KMS-11 (cell line): ENCODE data around the gene CLK3.
"Not testable (repeated sequence)": the region's sequence is repeated elsewhere in the genome, so short reads cannot be mapped to it uniquely, and the experiment has no call there.

ENCODE experiments used
- H2AFZ ChIP-seq: fragments of 200-600 bp; sonication (generic); 2 replicates; pipeline ENCODE4 v1.6.1; 2016; ENCODE audit warnings: antibody characterized with exemption, mixed run types, low read depth
- H3K27ac ChIP-seq: fragments of 200-600 bp; sonication (generic); 2 replicates; pipeline ENCODE4 v1.6.1; 2016; ENCODE audit warnings: mild to moderate bottlenecking, mixed run types
- H3K27me3 ChIP-seq: fragments of 200-600 bp; sonication (generic); 2 replicates; pipeline ENCODE4 v1.6.1; 2017; ENCODE audit warnings: mild to moderate bottlenecking, low read depth, mixed run types, moderate library complexity; ENCODE audit not compliant: insufficient read depth
- H3K36me3 ChIP-seq: fragments of 200-600 bp; sonication (generic); 2 replicates; pipeline ENCODE4 v1.6.1; 2017; ENCODE audit warnings: mild to moderate bottlenecking, mixed run types; ENCODE audit not compliant: insufficient read depth
- H3K4me1 ChIP-seq: fragments of 200-600 bp; sonication (generic); 2 replicates; pipeline ENCODE4 v1.6.1; 2016; ENCODE audit warnings: mild to moderate bottlenecking, low read depth, mixed run types; ENCODE audit not compliant: poor library complexity, severe bottlenecking
- H3K4me2 ChIP-seq: fragments of 200-600 bp; sonication (generic); 2 replicates; pipeline ENCODE4 v1.7.0; 2016; ENCODE audit warnings: mild to moderate bottlenecking, mixed run types
- H3K4me3 ChIP-seq: fragments of 200-600 bp; sonication (generic); IDR thresholded peaks from 2 replicates; pipeline ENCODE4 v1.6.1; 2017; ENCODE audit warnings: low read depth, low read length, mixed read lengths; ENCODE audit not compliant: insufficient read depth
- H3K79me2 ChIP-seq: fragments of 200-600 bp; sonication (generic); 2 replicates; pipeline ENCODE4 v1.6.1; 2016; ENCODE audit warnings: low read depth, mixed run types; ENCODE audit not compliant: insufficient read depth
- H3K9ac ChIP-seq: fragments of 200-600 bp; sonication (generic); 2 replicates; pipeline ENCODE4 v1.6.1; 2016; ENCODE audit warnings: mild to moderate bottlenecking, mixed run types
- H4K20me1 ChIP-seq: fragments of 200-600 bp; sonication (generic); 2 replicates; pipeline ENCODE4 v1.6.1; 2016; ENCODE audit warnings: mild to moderate bottlenecking, mixed run types; ENCODE audit not compliant: insufficient read depth
- CTCF ChIP-seq: fragments of 200-600 bp; sonication (generic); conservative IDR thresholded peaks from 2 replicates; pipeline ENCODE4 v1.6.1; 2017; ENCODE audit warnings: low read depth, mild to moderate bottlenecking, antibody characterized with exemption, low read length, moderate library complexity, mixed read lengths

CLK3 gene

GRCh38 chr15:74655424-74655823, 39.8 kb downstream of the CLK3 start:
- peaks cover 40% of the 10 kb centered on the region for H3K4me1 ChIP-seq
- no peak overlapping the region for H2AFZ ChIP-seq
- H3K79me2 ChIP-seq = 0 out of 2 replicates have a peak, but pooled peaks cover 2% of the 10 kb centered on the region
- no peaks in the 10 kb centered on the region for H3K27me3 ChIP-seq
- TF ChIP-seq CTCF = no peak
- no peaks in the 10 kb centered on the region for H4K20me1 ChIP-seq
- H3K9ac ChIP-seq = no peak overlapping the region
- H3K4me3 ChIP-seq = no peak overlapping the region
- no peaks in the 10 kb centered on the region for H3K36me3 ChIP-seq
- H3K4me2 ChIP-seq = 0 out of 2 replicates have a peak overlapping the region, but pooled peaks have one; percentile 33
- no peak overlapping the region for H3K27ac ChIP-seq

- H2AFZ ChIP-seq = no peak overlapping the region
- H3K4me2 ChIP-seq = no peak overlapping the region
- no peak overlapping the region for H3K9ac ChIP-seq
- no peaks in the 10 kb centered on the region for H3K36me3 ChIP-seq
- no peaks in the 10 kb centered on the region for H3K79me2 ChIP-seq
- no peaks in the 10 kb centered on the region for H3K27me3 ChIP-seq
- no peak overlapping the region for H3K27ac ChIP-seq
- TF ChIP-seq CTCF = no peak
- peaks cover 40% of the 10 kb centered on the region for H3K4me1 ChIP-seq
- H3K4me3 ChIP-seq = no peak overlapping the region
- no peaks in the 10 kb centered on the region for H4K20me1 ChIP-seq
Measured at GRCh38 chr15:74656935-74657535, 41.4 kb downstream of the CLK3 start.

- H4K20me1 ChIP-seq = no peaks in the 10 kb centered on the region
- H2AFZ ChIP-seq = no peak overlapping the region
- H3K4me1 ChIP-seq = peaks cover 35% of the 10 kb centered on the region
- H3K9ac ChIP-seq = no peak overlapping the region
- H3K4me2 ChIP-seq = no peak overlapping the region
- H3K27ac ChIP-seq = no peak overlapping the region
- H3K79me2 ChIP-seq = no peaks in the 10 kb centered on the region
- TF ChIP-seq CTCF = no peak
- H3K27me3 ChIP-seq = no peaks in the 10 kb centered on the region
- no peak overlapping the region for H3K4me3 ChIP-seq
- no peaks in the 10 kb centered on the region for H3K36me3 ChIP-seq
Measured at GRCh38 chr15:74657846-74658245, 42.2 kb downstream of the CLK3 start.

GRCh38 chr15:74661280-74661679, 45.6 kb downstream of the CLK3 start:
- not testable (repeated sequence) for H4K20me1 ChIP-seq, H3K27ac ChIP-seq, H3K79me2 ChIP-seq, H3K27me3 ChIP-seq, H3K4me3 ChIP-seq, H3K4me1 ChIP-seq, H3K4me2 ChIP-seq, H3K36me3 ChIP-seq, H2AFZ ChIP-seq, H3K9ac ChIP-seq

GRCh38 chr15:74662064-74662860, 46.6 kb downstream of the CLK3 start:
- no peaks in the 10 kb centered on the region for H3K27me3 ChIP-seq
- H2AFZ ChIP-seq = no peak overlapping the region
- no peaks in the 10 kb centered on the region for H3K79me2 ChIP-seq
- H3K4me1 ChIP-seq = peaks cover 3% of the 10 kb centered on the region
- no peak for TF ChIP-seq CTCF
- no peaks in the 10 kb centered on the region for H3K36me3 ChIP-seq
- no peak overlapping the region for H3K4me2 ChIP-seq
- H4K20me1 ChIP-seq = no peaks in the 10 kb centered on the region
- H3K9ac ChIP-seq = no peak overlapping the region
- no peak overlapping the region for H3K27ac ChIP-seq
- H3K4me3 ChIP-seq = no peak overlapping the region
